MM.1S (cell line): ENCODE measurements around the gene APLNR.

Source experiments
- CTCF ChIP-seq: fragments of 300-600 bp; sonication (generic); IDR thresholded peaks from 2 replicates; pipeline ENCODE4 v1.5.1; 2016; ENCODE audit warnings: antibody characterized with exemption, low read length, mixed read lengths
- EZH2 ChIP-seq: fragments of 300-600 bp; sonication (generic); optimal IDR thresholded peaks from 2 replicates; pipeline ENCODE3; 2017; ENCODE audit warnings: low read depth, mild to moderate bottlenecking, antibody characterized with exemption, low read length, mixed read lengths
- EZH2phosphoT487 ChIP-seq: fragments of 300-600 bp; sonication (generic); IDR thresholded peaks from 2 replicates; pipeline ENCODE4 v1.6.1; 2018; ENCODE audit warnings: antibody characterized with exemption, low read length

GRCh38 chr11:57273448-57274058 lies 36.5 kb upstream of the APLNR start:
- TF ChIP-seq EZH2phosphoT487 = no peak
- TF ChIP-seq EZH2 = no peak
- no peak for TF ChIP-seq CTCF
